Myocyte (in vitro differentiated cells): ENCODE data around the gene PKMYT1. TPM values are rescaled to one million over a fixed set of nuclear protein-coding genes. Genes with fewer than 3 reads are reported as not detected.
"Not testable (repeated sequence)": the region's sequence is repeated elsewhere in the genome, so short reads cannot be mapped to it uniquely, and the experiment has no call there.

Experiments used
- DNase-seq: peaks from one replicate; pipeline ENCODE4 v3.0.0-alpha.2; 2012; ENCODE audit warnings: low read depth
- total RNA-seq: library from RNA; depleted of rRNA; stranded (reverse); fragments of >200 nt; gene quantifications from 2 replicates; pipeline ENCODE4 v1.2.3, GENCODE V29; 2014

The PKMYT1 gene
- total RNA-seq, 1 donor from 2014 or later: 0.53 TPM

DNA sequence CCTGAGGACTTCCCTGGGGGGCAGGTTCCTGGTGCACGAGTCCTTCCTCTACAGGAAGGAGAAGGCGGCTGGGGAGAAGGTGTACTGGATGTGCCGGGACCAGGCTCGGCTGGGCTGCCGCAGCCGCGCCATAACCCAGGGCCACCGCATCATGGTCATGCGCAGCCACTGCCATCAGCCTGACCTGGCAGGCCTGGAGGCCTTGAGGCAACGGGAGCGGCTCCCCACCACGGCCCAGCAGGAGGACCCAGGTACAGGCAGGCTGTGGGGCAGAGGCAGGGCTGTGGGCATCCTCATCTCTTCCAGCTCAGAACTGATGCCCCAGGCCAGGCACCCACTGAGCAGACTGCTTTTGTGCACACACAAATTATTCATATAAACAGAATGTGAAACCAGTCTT lies 42.0 kb downstream of the PKMYT1 start:
- DNase-seq: no peak

DNA sequence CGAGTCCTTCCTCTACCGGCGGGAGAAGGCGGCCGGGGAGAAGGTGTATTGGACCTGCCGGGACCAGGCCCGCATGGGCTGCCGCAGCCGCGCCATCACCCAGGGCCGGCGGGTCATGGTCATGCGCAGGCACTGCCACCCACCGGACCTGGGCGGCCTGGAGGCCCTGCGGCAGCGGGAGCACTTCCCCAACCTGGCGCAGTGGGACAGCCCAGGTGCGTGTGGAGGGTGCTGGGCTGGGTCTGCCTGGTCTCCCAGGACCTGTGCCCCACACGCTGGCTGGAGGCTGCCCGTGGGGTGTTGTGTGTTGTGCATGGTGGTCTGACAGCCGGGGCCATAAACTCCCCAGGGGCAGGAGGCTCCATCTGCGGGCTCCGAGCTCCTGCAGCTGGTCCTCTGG lies 43.1 kb downstream of the PKMYT1 start:
- DNase-seq: no peak

GRCh38 chr16:2936436-2937011 lies 43.7 kb downstream of the PKMYT1 start:
- no peak for DNase-seq

- DNase-seq: no peak
These were observed 45.8 kb downstream of the PKMYT1 start for GRCh38 chr16:2934450-2934849.

GRCh38 chr16:2933701-2934100 lies 46.5 kb downstream of the PKMYT1 start:
- no peak for DNase-seq

- no peak for DNase-seq
These were observed 47.1 kb downstream of the PKMYT1 start for GRCh38 chr16:2933136-2933535.

- not testable (repeated sequence) for DNase-seq
These were observed 48.9 kb downstream of the PKMYT1 start for GRCh38 chr16:2931231-2931914.

DNA sequence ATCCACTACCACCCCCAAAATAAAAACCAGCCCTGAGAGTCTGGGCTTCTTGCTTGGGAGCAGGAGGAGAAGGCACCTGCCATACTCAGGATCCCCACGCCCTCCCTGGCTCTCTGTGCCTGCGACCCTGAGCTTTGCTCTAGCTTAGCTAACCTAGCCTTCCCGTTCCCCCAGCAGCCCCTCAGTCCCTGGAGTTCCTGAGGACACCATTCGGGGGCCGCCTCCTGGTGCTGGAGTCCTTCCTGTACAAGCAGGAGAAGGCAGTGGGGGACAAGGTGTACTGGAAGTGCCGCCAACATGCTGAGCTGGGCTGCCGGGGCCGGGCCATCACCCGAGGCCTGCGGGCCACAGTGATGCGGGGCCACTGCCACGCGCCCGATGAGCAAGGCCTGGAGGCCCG lies 50.0 kb downstream of the PKMYT1 start:
- no peak for DNase-seq

DNA sequence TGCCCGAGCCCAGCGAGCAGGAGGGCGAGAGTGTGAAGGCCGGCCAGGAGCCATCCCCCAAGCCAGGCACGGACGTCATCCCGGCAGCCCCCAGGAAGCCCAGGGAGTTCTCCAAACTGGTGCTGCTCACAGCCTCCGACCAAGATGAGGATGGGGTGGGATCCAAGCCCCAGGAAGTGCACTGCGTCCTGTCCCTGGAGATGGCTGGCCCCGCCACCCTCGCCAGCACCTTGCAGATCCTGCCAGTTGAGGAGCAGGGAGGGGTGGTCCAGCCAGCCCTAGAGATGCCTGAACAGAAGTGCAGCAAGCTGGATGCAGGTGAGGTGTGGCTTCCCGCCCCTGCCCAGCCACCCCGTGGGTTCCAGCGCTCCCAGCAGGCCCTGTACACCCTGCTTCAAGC lies 50.6 kb downstream of the PKMYT1 start:
- no peak for DNase-seq

- no peak for DNase-seq
These were observed 51.5 kb downstream of the PKMYT1 start for GRCh38 chr16:2928796-2929195.

DNA sequence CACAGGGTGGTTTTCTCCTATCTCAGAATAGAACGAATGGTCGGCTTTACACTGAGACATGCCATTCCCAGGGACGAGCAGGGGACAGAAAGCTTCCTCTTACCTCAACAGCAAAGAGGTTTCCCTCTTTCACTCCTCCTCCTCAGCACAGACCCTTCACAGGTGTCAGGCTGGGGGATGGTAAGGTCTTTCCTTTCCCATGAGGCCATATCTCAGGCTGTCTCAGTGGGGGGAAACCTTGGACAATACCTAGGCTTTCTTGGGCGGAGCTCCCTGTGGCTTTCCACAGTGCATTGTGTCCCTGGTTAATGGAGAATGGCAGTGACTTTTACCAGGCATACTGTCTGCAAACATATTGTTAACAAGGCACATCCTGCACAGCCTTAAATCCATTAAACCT lies 52.1 kb downstream of the PKMYT1 start:
- DNase-seq: not testable (repeated sequence)

GRCh38 chr16:2927010-2927646 lies 53.1 kb downstream of the PKMYT1 start:
- peak; percentile 90 for DNase-seq

GRCh38 chr16:2926650-2926999 lies 53.6 kb downstream of the PKMYT1 start:
- no peak for DNase-seq

GRCh38 chr16:2925951-2926649 lies 54.1 kb downstream of the PKMYT1 start:
- DNase-seq: no peak

GRCh38 chr16:2924901-2925755 lies 55.1 kb downstream of the PKMYT1 start:
- DNase-seq: peak; percentile 64

- DNase-seq: no peak
These were observed 56.8 kb downstream of the PKMYT1 start for GRCh38 chr16:2923481-2923880.

Other genes starting within 250 kb of the PKMYT1 start
- 93.5 and 93.8 TPM in 2 replicates for gene SRRM2, start 227.8 kb downstream of the PKMYT1 start, total RNA-seq
- 235 and 770 TPM in 2 replicates for gene ELOB, start 203.2 kb downstream of the PKMYT1 start, total RNA-seq
- gene PRSS33, start 192.9 kb downstream of the PKMYT1 start, total RNA-seq: not detected in 2 replicates
- not detected in 2 replicates for gene PRSS41, start 182.0 kb downstream of the PKMYT1 start, total RNA-seq
- gene PRSS21, start 163.2 kb downstream of the PKMYT1 start, total RNA-seq: not detected in 2 replicates
- gene ZG16B, start 150.1 kb downstream of the PKMYT1 start, total RNA-seq: not detected in 2 replicates
- gene PRSS22, start 122.3 kb downstream of the PKMYT1 start, total RNA-seq: not detected in 2 replicates
- 59.9 and 77.1 TPM in 2 replicates for gene FLYWCH2, start 97.2 kb downstream of the PKMYT1 start, total RNA-seq
- gene FLYWCH1, start 68.5 kb downstream of the PKMYT1 start, total RNA-seq: 27.7 and 36.9 TPM in 2 replicates
- gene KREMEN2, start 16.2 kb downstream of the PKMYT1 start, total RNA-seq: 10.4 and 17.8 TPM in 2 replicates
- 14.6 and 18.0 TPM in 2 replicates for gene PAQR4, start 11.1 kb downstream of the PKMYT1 start, total RNA-seq
- gene CLDN9, start 32.5 kb upstream of the PKMYT1 start, total RNA-seq: 0.05 and 0.36 TPM in 2 replicates
- gene CLDN6, start 37.7 kb upstream of the PKMYT1 start, total RNA-seq: 0.52 TPM in 1 of 2 replicates, not detected in the other
- gene TNFRSF12A, start 39.9 kb upstream of the PKMYT1 start, total RNA-seq: 217 and 325 TPM in 2 replicates
- 23.0 and 34.9 TPM in 2 replicates for gene HCFC1R1, start 43.5 kb upstream of the PKMYT1 start, total RNA-seq
- 19.8 and 23.7 TPM in 2 replicates for gene THOC6, start 43.6 kb upstream of the PKMYT1 start, total RNA-seq
- not detected in 2 replicates for gene BICDL2, start 56.5 kb upstream of the PKMYT1 start, total RNA-seq
- gene MMP25, start 66.1 kb upstream of the PKMYT1 start, total RNA-seq: 0.05 TPM in 2 replicates
- gene IL32, start 85.2 kb upstream of the PKMYT1 start, total RNA-seq: 646 and 732 TPM in 2 replicates
- gene ZSCAN10, start 118.8 kb upstream of the PKMYT1 start, total RNA-seq: not detected in 2 replicates
- 29.2 and 33.3 TPM in 2 replicates for gene ZNF205, start 132.1 kb upstream of the PKMYT1 start, total RNA-seq
- 4.3 and 5.0 TPM in 2 replicates for gene ZNF213, start 154.6 kb upstream of the PKMYT1 start, total RNA-seq
- gene OR1F1, start 207.8 kb upstream of the PKMYT1 start, total RNA-seq: not detected in 2 replicates